Neural cell (in vitro differentiated cells): ENCODE data around the gene AFDN. TPM values are rescaled to one million over a fixed set of nuclear protein-coding genes. Genes with fewer than 3 reads are reported as not detected.

ENCODE experiments used
- H2AFZ ChIP-seq: fragments of 200-600, 300-800 bp; sonication (generic), shearing (Covaris generic); 2 replicates; pipeline ENCODE4 v1.6.0; 2014; ENCODE audit warnings: low read depth, mild to moderate bottlenecking, antibody characterized with exemption, low read length, moderate library complexity
- H3F3A ChIP-seq: fragments of 200-600 bp; shearing (Covaris generic); 2 replicates; pipeline ENCODE4 v1.6.1; 2016; ENCODE audit warnings: mild to moderate bottlenecking, moderate library complexity, mixed read lengths, antibody characterized with exemption, low read length; ENCODE audit not compliant: insufficient read depth, poor library complexity, severe bottlenecking
- H3K27ac ChIP-seq: fragments of 200-600, 300-800 bp; sonication (generic), shearing (Covaris generic); 2 replicates; pipeline ENCODE4 v1.5.1; 2014; ENCODE audit warnings: mild to moderate bottlenecking, low read length, moderate library complexity
- H3K27me3 ChIP-seq: fragments of 300-800, 200-600 bp; sonication (generic), shearing (Covaris generic); 2 replicates; pipeline ENCODE4 v1.6.0; 2014; ENCODE audit warnings: mild to moderate bottlenecking, low read depth, low read length, moderate library complexity; ENCODE audit not compliant: insufficient read depth
- H3K36me3 ChIP-seq: fragments of 300-800, 200-600 bp; sonication (generic), shearing (Covaris generic); 2 replicates; pipeline ENCODE4 v1.5.1; 2014; ENCODE audit warnings: mild to moderate bottlenecking, antibody characterized with exemption, low read length, moderate library complexity; ENCODE audit not compliant: insufficient read depth
- H3K4me2 ChIP-seq: fragments of 300-800, 200-600 bp; sonication (generic), shearing (Covaris generic); 2 replicates; pipeline ENCODE4 v1.6.0; 2014; ENCODE audit warnings: mild to moderate bottlenecking, low read length
- H3K4me3 ChIP-seq: fragments of 300-800, 200-600 bp; sonication (generic), shearing (Covaris generic); 2 replicates; pipeline ENCODE4 v1.5.1; 2014; ENCODE audit warnings: mild to moderate bottlenecking, low read length, moderate library complexity
- H3K79me2 ChIP-seq: fragments of 200-600 bp; shearing (Covaris generic); replicated peaks from 2 replicates; pipeline ENCODE4 v1.6.0; 2014; ENCODE audit warnings: mild to moderate bottlenecking, low read length, moderate library complexity; ENCODE audit not compliant: insufficient read depth
- H3K9ac ChIP-seq: fragments of 300-800, 200-600 bp; sonication (generic), shearing (Covaris generic); 2 replicates; pipeline ENCODE4 v1.6.1; 2016; ENCODE audit warnings: mild to moderate bottlenecking, low read length, mixed read lengths
- H3K9me2 ChIP-seq: fragments of 200-600 bp; shearing (Covaris generic); 2 replicates; pipeline ENCODE4 v1.6.1; 2016; ENCODE audit warnings: mild to moderate bottlenecking, low read length, mixed read lengths; ENCODE audit not compliant: insufficient read depth
- H3K9me3 ChIP-seq: fragments of 200-600, 300-800 bp; sonication (generic), shearing (Covaris generic); 2 replicates; pipeline ENCODE4 v1.6.1; 2016; ENCODE audit warnings: mild to moderate bottlenecking, mixed run types, low read length, moderate library complexity, mixed read lengths
- H4K20me1 ChIP-seq: fragments of 200-600 bp; shearing (Covaris generic); 2 replicates; pipeline ENCODE4 v1.6.1; 2016; ENCODE audit warnings: mild to moderate bottlenecking, mixed run types; ENCODE audit not compliant: insufficient read depth
- EP300 ChIP-seq: fragments of 450-650 bp; conservative IDR thresholded peaks from 2 replicates; pipeline ENCODE4 v1.6.1; 2014; ENCODE audit warnings: antibody characterized with exemption, mild to moderate bottlenecking, moderate library complexity; ENCODE audit not compliant: poor library complexity, severe bottlenecking
- EZH2 ChIP-seq: fragments of 200-600, 300-800 bp; shearing (Covaris generic), sonication (generic); IDR thresholded peaks from 2 replicates; pipeline ENCODE4 v1.6.1; 2014; ENCODE audit warnings: antibody characterized with exemption, low read length, borderline replicate concordance, mild to moderate bottlenecking; ENCODE audit not compliant: insufficient read depth, poor library complexity, severe bottlenecking
- MXI1 ChIP-seq: fragments of 450-650 bp; conservative IDR thresholded peaks from 2 replicates; pipeline ENCODE4 v1.6.1; 2014; ENCODE audit warnings: antibody characterized with exemption, mild to moderate bottlenecking; ENCODE audit not compliant: poor library complexity, severe bottlenecking
- POLR2AphosphoS5 ChIP-seq: IDR thresholded peaks from 2 replicates; pipeline ENCODE4 v1.6.1; 2012
- RAD21 ChIP-seq: fragments of 450-650 bp; conservative IDR thresholded peaks from 2 replicates; pipeline ENCODE4 v1.6.1; 2014; ENCODE audit warnings: antibody characterized with exemption, mild to moderate bottlenecking, moderate library complexity
- SMC3 ChIP-seq: fragments of 450-650 bp; conservative IDR thresholded peaks from 2 replicates; pipeline ENCODE4 v1.6.1; 2014; ENCODE audit warnings: antibody characterized with exemption, mild to moderate bottlenecking, moderate library complexity; ENCODE audit not compliant: poor library complexity
- TAF1 ChIP-seq: IDR thresholded peaks from 2 replicates; pipeline ENCODE4 v1.6.1; 2012; ENCODE audit warnings: low read depth
- polyA plus RNA-seq: library from polyadenylated mRNA; depleted of rRNA; stranded (reverse); fragments of >200 nt; gene quantifications from 2 replicates; pipeline ENCODE4 v1.2.3, GENCODE V29; 2014
- TF ChIP-seq, protein P1 (sequence below): IDR thresholded peaks from 2 replicates; pipeline ENCODE4 v1.6.1; 2012; ENCODE audit warnings: borderline replicate concordance
- TF ChIP-seq, protein P2 (sequence below): fragments of 450-650 bp; IDR thresholded peaks from 2 replicates; pipeline ENCODE4 v1.5.1; 2014; ENCODE audit warnings: antibody characterized with exemption, mild to moderate bottlenecking, moderate library complexity; ENCODE audit not compliant: poor library complexity, severe bottlenecking

Gene AFDN
- polyA plus RNA-seq, 1 donor from 2014 or later = 193 TPM

DNA sequence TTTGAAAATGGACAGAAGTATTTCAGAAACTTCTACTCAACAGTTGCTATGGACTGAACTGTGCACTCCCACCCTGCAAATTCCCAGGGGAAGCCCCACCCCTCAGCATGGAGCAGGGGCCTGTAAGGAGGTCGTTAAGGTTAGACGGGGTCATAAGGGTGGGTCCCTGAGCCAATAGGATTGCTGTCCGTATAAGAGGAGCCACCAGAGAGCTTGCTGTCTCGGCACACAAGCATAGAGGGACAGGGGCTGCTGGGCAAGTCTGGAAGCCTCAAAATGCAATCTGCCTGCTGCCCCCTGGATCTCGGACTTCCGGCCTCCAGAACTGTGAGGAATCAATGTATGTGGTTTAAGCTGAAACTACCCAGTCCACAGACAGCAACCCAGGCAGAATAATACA, 37.4 kb upstream of the AFDN start:
- H3K27ac ChIP-seq = no peak overlapping the region
- no peak overlapping the region for H3K4me2 ChIP-seq
- no peaks in the 10 kb centered on the region for H3K27me3 ChIP-seq
- TF ChIP-seq EP300 (no peak), RAD21 (no peak), MXI1 (no peak), TAF1 (no peak), SMC3 (no peak), POLR2AphosphoS5 (no peak), EZH2 (no peak)
- TF ChIP-seq, protein P1, sequence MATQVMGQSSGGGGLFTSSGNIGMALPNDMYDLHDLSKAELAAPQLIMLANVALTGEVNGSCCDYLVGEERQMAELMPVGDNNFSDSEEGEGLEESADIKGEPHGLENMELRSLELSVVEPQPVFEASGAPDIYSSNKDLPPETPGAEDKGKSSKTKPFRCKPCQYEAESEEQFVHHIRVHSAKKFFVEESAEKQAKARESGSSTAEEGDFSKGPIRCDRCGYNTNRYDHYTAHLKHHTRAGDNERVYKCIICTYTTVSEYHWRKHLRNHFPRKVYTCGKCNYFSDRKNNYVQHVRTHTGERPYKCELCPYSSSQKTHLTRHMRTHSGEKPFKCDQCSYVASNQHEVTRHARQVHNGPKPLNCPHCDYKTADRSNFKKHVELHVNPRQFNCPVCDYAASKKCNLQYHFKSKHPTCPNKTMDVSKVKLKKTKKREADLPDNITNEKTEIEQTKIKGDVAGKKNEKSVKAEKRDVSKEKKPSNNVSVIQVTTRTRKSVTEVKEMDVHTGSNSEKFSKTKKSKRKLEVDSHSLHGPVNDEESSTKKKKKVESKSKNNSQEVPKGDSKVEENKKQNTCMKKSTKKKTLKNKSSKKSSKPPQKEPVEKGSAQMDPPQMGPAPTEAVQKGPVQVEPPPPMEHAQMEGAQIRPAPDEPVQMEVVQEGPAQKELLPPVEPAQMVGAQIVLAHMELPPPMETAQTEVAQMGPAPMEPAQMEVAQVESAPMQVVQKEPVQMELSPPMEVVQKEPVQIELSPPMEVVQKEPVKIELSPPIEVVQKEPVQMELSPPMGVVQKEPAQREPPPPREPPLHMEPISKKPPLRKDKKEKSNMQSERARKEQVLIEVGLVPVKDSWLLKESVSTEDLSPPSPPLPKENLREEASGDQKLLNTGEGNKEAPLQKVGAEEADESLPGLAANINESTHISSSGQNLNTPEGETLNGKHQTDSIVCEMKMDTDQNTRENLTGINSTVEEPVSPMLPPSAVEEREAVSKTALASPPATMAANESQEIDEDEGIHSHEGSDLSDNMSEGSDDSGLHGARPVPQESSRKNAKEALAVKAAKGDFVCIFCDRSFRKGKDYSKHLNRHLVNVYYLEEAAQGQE = no peak
- TF ChIP-seq, protein P2, sequence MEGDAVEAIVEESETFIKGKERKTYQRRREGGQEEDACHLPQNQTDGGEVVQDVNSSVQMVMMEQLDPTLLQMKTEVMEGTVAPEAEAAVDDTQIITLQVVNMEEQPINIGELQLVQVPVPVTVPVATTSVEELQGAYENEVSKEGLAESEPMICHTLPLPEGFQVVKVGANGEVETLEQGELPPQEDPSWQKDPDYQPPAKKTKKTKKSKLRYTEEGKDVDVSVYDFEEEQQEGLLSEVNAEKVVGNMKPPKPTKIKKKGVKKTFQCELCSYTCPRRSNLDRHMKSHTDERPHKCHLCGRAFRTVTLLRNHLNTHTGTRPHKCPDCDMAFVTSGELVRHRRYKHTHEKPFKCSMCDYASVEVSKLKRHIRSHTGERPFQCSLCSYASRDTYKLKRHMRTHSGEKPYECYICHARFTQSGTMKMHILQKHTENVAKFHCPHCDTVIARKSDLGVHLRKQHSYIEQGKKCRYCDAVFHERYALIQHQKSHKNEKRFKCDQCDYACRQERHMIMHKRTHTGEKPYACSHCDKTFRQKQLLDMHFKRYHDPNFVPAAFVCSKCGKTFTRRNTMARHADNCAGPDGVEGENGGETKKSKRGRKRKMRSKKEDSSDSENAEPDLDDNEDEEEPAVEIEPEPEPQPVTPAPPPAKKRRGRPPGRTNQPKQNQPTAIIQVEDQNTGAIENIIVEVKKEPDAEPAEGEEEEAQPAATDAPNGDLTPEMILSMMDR = no peak
- H4K20me1 ChIP-seq = no peaks in the 10 kb centered on the region
- H2AFZ ChIP-seq = no peak overlapping the region
- H3F3A ChIP-seq = no peaks in the 10 kb centered on the region
- H3K9ac ChIP-seq = no peak overlapping the region
- H3K9me2 ChIP-seq = no peaks in the 10 kb centered on the region
- H3K36me3 ChIP-seq = no peaks in the 10 kb centered on the region
- no peaks in the 10 kb centered on the region for H3K9me3 ChIP-seq
- no peak overlapping the region for H3K4me3 ChIP-seq
- H3K79me2 ChIP-seq = no peaks in the 10 kb centered on the region

DNA sequence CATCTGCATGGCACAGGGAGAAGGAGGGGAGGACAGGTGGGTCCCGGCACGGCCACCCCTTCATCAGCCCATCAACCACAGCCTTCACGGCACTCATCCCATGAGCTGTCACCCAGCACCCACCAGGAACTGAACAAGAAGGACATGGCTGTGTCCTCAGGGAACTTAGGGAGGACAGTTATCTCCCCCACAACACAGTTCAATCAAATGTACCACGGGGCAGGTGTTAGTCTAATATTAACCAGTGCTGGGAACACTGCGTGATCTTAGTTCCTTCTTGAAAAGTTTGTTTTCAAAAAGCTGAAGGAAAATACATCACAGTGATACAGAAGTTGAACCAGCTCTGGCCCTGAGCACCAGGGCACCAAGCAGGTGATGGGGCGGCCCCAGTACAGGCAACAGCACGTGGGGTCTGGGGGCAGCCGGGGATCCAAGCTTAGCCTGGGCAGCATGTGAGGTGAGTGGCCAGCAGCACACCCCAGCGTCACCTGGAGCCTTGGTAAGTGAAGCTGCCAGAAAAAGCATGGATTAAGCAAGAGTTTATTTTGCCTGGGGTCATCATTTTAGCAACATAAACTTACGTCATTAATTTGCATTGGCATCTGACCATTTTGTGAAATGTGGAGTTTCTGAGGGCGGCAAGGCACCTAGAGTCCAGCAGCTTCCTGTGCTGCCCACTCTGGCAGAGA, 35.5 kb upstream of the AFDN start:
- no peaks in the 10 kb centered on the region for H3K9me2 ChIP-seq
- H3K4me3 ChIP-seq = no peak overlapping the region
- no peaks in the 10 kb centered on the region for H3K27me3 ChIP-seq
- no peak overlapping the region for H3K4me2 ChIP-seq
- TF ChIP-seq RAD21 = no peak
- TF ChIP-seq TAF1 = no peak
- TF ChIP-seq POLR2AphosphoS5 = no peak
- TF ChIP-seq EZH2 = no peak
- TF ChIP-seq, protein P2 = no peak
- TF ChIP-seq, protein P1 = no peak
- TF ChIP-seq SMC3 = no peak
- TF ChIP-seq MXI1 = no peak
- no peak for TF ChIP-seq EP300
- no peaks in the 10 kb centered on the region for H3K9me3 ChIP-seq
- no peak overlapping the region for H3K27ac ChIP-seq
- no peaks in the 10 kb centered on the region for H3F3A ChIP-seq
- no peak overlapping the region for H3K9ac ChIP-seq
- H3K79me2 ChIP-seq = no peaks in the 10 kb centered on the region
- no peaks in the 10 kb centered on the region for H4K20me1 ChIP-seq
- no peaks in the 10 kb centered on the region for H3K36me3 ChIP-seq
- no peak overlapping the region for H2AFZ ChIP-seq
